Esophagus (tissue), 2 donors: Measurements from ENCODE around the gene SNX9. TPM values are rescaled to one million over a fixed set of nuclear protein-coding genes. Genes with fewer than 3 reads are reported as not detected.

Experiments used
- H3K27ac ChIP-seq, 2 donors: one replicate each; pipeline ENCODE4 v1.5.1; 2013; ENCODE audit warnings: low read depth in 2 of 2, mild to moderate bottlenecking in 2 of 2, inconsistent platforms in 1 of 2, low read length in 1 of 2, moderate library complexity in 1 of 2
- H3K27me3 ChIP-seq, 2 donors: one replicate each; pipeline ENCODE4 v1.6.1; 2013; ENCODE audit warnings: low read length in 2 of 2, control low read depth in 1 of 2, mild to moderate bottlenecking in 1 of 2; ENCODE audit not compliant: insufficient read depth in 2 of 2, control insufficient read depth in 1 of 2
- H3K36me3 ChIP-seq, 2 donors: one replicate each; pipeline ENCODE4 v1.6.1; 2013; ENCODE audit warnings: low read length in 1 of 2; ENCODE audit not compliant: control insufficient read depth in 2 of 2, insufficient read depth in 2 of 2
- H3K4me1 ChIP-seq, 2 donors: one replicate each; pipeline ENCODE4 v1.6.1; 2013; ENCODE audit warnings: low read length in 1 of 2; ENCODE audit not compliant: control insufficient read depth in 2 of 2, insufficient read depth in 2 of 2
- H3K4me3 ChIP-seq, 2 donors: one replicate each; pipeline ENCODE4 v1.5.1; 2013; ENCODE audit warnings: low read length in 2 of 2, mild to moderate bottlenecking in 2 of 2, low read depth in 1 of 2, moderate library complexity in 1 of 2
- H3K9me3 ChIP-seq, 2 donors: one replicate each; pipeline ENCODE4 v1.6.1; 2013; ENCODE audit warnings: mild to moderate bottlenecking in 2 of 2, low read depth in 1 of 2, low read length in 1 of 2, moderate library complexity in 1 of 2; ENCODE audit not compliant: control insufficient read depth in 2 of 2, insufficient read depth in 1 of 2
- WGBS, 2 donors: extraction: QIAGEN DNeasy Blood & Tissue Kit; methylation state at CpG; one replicate each; pipeline ENCODE4 v1.1.7; 2013; 5-methylcytosine and 5-hydroxymethylcytosine counted together
- polyA plus RNA-seq, 2 donors: library from polyadenylated mRNA; stranded (reverse); fragments of 200-250 nt; gene quantifications; one replicate each; pipeline ENCODE4 v1.2.3, GENCODE V29; 2013
- donor health status: healthy with polysubstance abuse.
- donor health status: Bipolar disorder and iron deficiency.

The SNX9 gene
- polyA plus RNA-seq, 2 donors, result 27.8 to 78.0 TPM

DNA sequence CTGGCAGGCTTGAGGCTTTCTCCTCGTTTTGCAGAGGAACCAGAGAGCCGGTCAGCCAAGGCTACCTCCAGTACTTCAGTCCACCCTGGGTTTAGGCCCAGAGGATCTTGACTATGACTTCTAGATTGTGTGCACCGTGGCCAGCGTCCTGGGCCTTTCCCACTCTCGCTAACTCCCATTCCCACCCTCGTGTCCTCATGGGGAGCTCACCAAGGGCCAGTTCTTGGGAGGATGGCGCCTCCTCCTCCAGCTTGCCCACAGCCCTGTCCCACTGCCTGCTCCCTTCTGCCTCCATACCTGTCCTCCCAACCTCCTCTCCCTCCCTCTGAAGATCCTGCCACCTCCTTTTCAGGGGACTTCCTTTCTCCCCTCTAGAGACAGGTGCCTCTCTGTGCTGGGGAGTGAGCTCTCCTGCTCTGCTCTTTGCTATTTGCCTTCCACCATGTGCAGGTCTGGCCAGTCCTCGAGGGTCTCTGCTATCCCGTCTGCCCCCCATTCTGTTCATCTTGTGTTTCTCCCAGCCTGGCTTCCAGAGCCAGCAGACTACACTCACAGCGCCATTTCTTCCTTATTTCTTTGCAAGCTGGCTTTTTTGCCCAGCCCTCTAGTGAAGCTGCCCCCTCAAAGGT lies 154.2 kb downstream of the SNX9 start:
- 89 to 90% methylated on average over 10 of the region's 10 CpGs for WGBS, 2 donors
- peaks cover 0 to 6% of the 10 kb centered on the region in 2 donors for H3K4me1 ChIP-seq
- no peak overlapping the region for H3K4me3 ChIP-seq
- H3K27me3 ChIP-seq, result no peaks in the 10 kb centered on the region
- no peak overlapping the region for H3K27ac ChIP-seq
- no peaks in the 10 kb centered on the region for H3K36me3 ChIP-seq
- H3K9me3 ChIP-seq, result no peaks in the 10 kb centered on the region

DNA sequence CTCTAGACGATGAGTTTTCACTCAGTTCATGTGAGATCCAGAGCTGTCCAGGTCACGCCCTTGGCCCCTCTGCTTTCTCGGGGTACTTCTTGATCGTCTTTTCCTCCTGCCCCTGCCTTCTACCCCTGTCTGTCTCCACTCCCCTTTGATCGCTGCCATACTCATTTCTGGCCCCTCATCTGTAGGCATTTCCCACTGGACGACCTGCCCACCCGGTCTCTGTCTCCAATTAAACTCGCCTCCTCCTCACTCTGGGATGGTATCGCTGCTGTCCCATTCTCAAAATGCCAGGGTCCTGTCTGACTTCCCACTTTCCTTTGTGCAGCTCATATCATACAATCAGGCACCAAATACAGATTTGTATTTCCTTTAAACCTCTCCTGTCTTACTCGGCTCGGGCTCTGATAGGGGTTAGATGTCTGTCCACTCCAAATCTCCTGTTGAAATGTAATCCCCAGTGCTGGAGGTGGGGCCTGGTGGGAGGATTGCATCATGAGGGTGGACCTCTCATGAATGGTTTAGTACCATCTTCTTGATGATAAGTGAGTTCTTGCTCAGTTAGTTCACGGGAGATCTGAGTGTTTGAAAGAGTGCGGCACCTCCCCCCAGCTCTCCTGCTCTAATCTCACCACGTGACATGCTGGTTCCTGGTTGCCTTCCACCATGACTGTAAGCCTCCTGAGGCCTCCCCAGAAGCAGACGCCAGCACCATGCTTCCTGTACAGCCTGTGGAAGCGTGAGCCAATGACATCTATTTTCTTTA lies 155.2 kb downstream of the SNX9 start:
- Histone ChIP-seq H3K4me1 (peaks cover 0 to 11% of the 10 kb centered on the region in 2 donors), H3K36me3 (no peaks in the 10 kb centered on the region), H3K27me3 (no peaks in the 10 kb centered on the region), H3K27ac (no peak overlapping the region), H3K4me3 (no peak overlapping the region), H3K9me3 (no peaks in the 10 kb centered on the region)
- 85 to 86% methylated on average over 16 of the region's 16 CpGs for WGBS, 2 donors

DNA sequence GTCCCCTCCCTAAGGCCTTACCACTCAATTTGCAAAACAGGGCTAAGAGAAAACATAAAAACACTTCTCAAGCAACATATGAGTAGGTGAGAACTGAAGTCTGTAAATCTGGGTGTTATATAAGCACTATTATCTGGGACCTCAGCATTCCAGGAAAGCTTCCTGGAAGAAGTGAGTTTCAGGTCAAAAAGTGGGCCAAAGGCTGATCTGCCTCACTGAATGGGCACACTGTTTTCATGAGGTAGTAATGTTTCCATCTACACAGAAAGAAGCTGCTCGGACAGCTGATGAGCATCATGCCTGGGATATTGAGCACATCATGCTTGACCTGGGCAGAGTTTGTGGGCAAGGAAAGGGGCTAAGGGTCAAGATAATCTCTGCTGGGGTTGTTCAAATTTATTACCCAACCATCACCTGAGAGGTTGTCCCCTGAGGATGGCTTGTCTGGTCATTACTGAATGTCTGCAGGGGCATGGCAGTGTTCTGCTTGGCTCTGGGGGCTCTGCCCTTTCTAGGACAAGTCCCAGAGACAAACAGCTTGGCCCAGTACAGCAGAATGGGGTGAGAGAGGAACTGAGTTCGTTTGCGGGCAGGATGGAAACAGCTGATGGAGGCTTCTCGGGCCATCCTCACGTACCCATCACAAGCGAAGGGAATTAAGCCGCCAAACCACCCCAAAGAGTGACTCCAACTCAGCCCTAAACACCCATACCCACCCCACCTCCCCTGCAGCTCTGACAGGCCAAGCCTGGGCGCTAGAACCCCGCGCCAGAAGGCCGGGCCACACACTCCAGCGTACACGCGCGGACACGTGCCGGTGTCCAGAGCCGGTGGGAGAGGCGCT lies 157.5 kb downstream of the SNX9 start:
- Histone ChIP-seq H3K27me3 (no peaks in the 10 kb centered on the region), H3K4me1 (peaks cover 0 to 11% of the 10 kb centered on the region in 2 donors), H3K27ac (peak overlapping the region in 1 of 2 donors; percentile 1), H3K4me3 (peak overlapping the region; percentile 89 to 98), H3K36me3 (no peaks in the 10 kb centered on the region), H3K9me3 (no peaks in the 10 kb centered on the region)
- WGBS, 2 donors, result 39 to 49% methylated on average over 19 of the region's 19 CpGs

DNA sequence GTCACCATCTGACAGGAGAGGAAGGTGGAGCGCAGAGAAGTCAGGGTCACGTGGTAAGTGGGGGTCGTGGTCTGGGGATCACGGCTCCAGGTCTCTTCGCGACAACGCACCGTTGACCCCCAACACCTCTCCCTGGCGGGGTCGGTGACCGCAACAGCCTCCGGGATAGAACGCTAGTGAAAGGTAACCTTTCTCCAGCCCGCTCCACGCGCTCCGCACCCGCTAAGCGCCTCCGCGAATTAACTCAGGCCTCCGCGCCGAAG lies 158.0 kb downstream of the SNX9 start:
- H3K27ac ChIP-seq, result peak overlapping the region; percentile 40 to 63
- no peaks in the 10 kb centered on the region for H3K9me3 ChIP-seq
- H3K4me3 ChIP-seq, result peak overlapping the region; percentile 89 to 98
- peaks cover 1 to 12% of the 10 kb centered on the region in 2 donors for H3K4me1 ChIP-seq
- H3K36me3 ChIP-seq, result no peaks in the 10 kb centered on the region
- no peaks in the 10 kb centered on the region for H3K27me3 ChIP-seq
- WGBS, 2 donors, result 4 to 13% methylated on average over 24 of the region's 24 CpGs

DNA sequence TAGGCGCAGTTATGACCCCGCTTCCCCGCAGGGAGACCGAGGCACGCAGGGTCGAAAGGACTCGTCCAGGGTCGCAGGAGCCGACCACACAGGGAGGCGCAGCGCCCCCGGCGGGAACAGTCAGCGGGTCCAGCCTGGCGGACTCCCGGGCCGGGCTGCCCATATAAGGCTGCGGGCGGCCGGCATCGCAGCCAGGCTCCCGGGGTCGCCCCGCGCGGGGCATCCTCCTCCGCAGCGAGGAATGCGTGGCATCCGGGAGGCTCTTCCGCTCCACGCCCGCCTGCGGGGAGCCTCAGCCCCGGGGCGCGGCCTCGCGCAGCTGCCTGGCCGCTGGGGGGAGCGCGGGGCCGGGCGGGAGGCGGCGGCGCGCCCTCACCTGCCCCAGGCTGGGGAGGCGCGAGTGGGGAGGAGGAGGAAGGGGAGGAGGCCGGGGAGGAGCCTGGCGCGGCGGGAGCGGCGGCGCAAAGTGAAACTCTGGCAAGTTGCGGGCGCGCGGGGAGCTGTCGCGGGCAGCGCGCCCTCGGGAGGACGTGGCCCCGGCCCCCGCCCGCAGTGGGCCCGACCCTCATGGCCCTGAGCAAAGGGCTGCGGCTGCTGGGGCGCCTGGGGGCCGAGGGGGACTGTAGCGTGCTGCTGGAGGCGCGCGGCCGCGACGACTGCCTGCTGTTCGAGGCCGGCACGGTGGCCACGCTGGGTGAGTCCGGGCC lies 158.5 kb downstream of the SNX9 start, which contains the start of gene SYNJ2:
TSS of gene SYNJ2 (plus strand) at position 469 of the 707 bp plus-strand sequence. CDS start at position 568, 99 bp downstream.
- Histone ChIP-seq H3K4me1 (peaks cover 2 to 14% of the 10 kb centered on the region in 2 donors), H3K36me3 (no peaks in the 10 kb centered on the region), H3K27ac (peak within 1 kb of the TSS; percentile 40 to 86), H3K27me3 (no peaks in the 10 kb centered on the region), H3K9me3 (no peaks in the 10 kb centered on the region), H3K4me3 (peak within 1 kb of the TSS; percentile 89 to 98)
- 1% methylated on average over 47 to 86 of the region's 86 CpGs for WGBS, 2 donors

DNA sequence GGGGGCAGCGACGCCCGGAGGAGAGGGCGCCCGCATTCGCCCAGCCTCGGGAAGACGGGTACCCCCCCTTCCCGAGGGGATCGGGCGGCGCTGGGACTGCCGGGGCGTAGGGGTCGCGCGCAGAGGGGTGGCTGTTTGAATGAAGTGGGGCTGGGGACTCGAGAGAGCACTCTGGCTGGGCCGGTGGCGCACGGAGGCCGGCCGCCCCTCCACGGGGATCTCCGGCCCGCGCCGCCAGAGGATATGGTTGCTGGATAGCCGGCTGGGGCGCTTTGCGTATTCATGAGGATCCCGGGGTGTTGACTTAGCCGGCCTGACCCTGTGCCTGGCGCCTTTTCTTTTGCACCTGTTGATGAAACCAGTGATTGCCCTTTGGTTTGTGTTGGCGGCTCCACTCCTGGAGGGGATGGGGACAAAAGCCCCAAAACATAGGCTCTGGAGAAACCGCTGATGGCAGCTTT lies 159.1 kb downstream of the SNX9 start:
- Histone ChIP-seq H3K9me3 (no peaks in the 10 kb centered on the region), H3K36me3 (no peaks in the 10 kb centered on the region), H3K27ac (peak overlapping the region; percentile 40 to 86), H3K27me3 (no peaks in the 10 kb centered on the region), H3K4me1 (peaks cover 2 to 14% of the 10 kb centered on the region in 2 donors), H3K4me3 (peak overlapping the region; percentile 89 to 98)
- WGBS, 2 donors, result 1% methylated on average over 35 to 36 of the region's 36 CpGs

DNA sequence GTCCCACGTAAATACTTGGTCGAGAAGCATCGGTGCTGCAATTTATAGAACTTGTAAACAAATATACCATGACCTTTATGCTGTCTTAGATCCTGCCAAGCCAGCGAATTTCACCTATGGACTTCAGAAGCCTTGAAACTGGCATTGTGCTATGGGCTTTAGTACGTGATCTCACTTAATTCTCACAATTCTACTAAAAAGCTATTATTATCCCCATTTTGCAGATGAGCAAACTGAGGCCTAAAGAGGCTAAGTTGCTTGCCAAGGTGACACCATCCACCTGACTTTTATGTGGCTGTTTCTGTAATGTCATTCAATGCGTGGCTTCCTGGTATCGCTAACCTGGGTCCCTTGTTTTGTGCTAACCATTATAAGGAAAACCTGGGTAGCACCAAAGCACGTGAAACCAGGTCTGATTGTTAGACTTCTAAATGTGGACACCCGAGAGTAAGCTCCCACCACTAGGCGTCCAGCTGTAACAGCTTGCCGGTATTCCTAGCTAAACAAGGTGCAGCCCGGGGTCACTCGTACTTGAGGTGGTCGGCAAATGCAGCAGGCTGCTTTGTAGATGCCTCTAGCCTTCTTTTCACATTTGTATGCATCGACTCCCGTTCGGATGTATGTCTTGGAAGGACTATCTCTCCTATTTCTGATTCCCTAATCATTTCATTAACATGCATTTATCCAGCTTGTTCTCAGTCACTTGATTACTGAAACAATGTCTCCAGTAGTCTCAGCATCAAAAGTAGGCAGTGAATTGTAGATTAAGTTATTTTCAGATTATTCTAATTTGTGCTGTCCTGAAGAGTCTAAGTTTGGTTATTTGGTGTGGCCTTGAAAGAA lies 159.7 kb downstream of the SNX9 start:
- H3K27ac ChIP-seq, result peak overlapping the region; percentile 40 to 86
- peak overlapping the region; percentile 89 to 98 for H3K4me3 ChIP-seq
- peaks cover 2 to 14% of the 10 kb centered on the region in 2 donors for H3K4me1 ChIP-seq
- WGBS, 2 donors, result 46 to 52% methylated on average over 17 of the region's 17 CpGs
- no peaks in the 10 kb centered on the region for H3K9me3 ChIP-seq
- no peaks in the 10 kb centered on the region for H3K36me3 ChIP-seq
- H3K27me3 ChIP-seq, result no peaks in the 10 kb centered on the region

DNA sequence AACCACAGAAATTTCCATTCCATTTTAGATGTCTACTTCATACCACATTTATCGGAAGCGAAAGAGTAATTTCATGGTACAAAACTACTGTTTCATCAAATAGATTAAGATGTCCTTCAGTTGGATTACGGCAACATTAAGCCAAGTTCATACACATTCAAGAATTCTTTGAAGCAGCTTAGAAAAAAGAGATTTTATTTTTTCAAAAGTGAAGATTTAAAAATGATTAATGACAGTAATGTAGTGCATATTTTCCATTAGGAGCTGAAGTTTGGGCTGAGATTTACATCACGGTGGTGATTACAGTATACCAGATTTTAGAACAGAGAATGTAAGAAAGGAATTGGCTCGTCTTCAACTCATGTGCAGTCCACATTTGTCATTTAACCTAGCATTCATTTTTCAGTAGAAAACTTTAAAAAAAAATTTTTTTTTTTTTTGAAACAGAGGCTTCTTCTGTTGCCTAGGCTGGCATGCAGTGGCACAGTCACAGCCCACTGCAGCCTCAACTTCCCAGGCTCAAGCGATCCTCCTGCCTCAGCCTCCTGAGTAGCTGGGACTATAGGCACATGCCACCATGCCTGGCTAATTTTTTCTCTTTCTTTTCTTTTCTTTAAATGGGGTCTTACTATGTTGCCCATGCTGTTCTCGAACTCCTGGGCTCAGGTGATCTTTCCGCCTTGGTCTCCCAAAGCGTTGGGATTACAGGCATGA lies 160.5 kb downstream of the SNX9 start:
- Histone ChIP-seq H3K4me3 (peak overlapping the region in 1 of 2 donors; percentile 89), H3K36me3 (no peaks in the 10 kb centered on the region), H3K27me3 (no peaks in the 10 kb centered on the region), H3K27ac (no peak overlapping the region), H3K4me1 (peaks cover 2 to 14% of the 10 kb centered on the region in 2 donors), H3K9me3 (no peaks in the 10 kb centered on the region)
- WGBS, 2 donors, result 79 to 80% methylated on average over 9 of the region's 9 CpGs
